GM06990 (cell line): Measurements from ENCODE around the gene LATS1.

Experiments used
- DNase-seq: peaks from one replicate; pipeline ENCODE4 v3.0.0-alpha.2; 2011; ENCODE audit not compliant: insufficient read length; ENCODE audit errors: extremely low read depth
- H3K27me3 ChIP-seq: replicated peaks from 2 replicates; pipeline ENCODE4 v1.6.0; 2011; ENCODE audit warnings: low read length; ENCODE audit not compliant: control insufficient read depth, insufficient read depth
- H3K36me3 ChIP-seq: 2 replicates; pipeline ENCODE4 v1.5.1; 2011; ENCODE audit warnings: low read length; ENCODE audit not compliant: control insufficient read depth, insufficient read depth
- H3K4me3 ChIP-seq: replicated peaks from 2 replicates; pipeline ENCODE4 v1.5.1; 2011; ENCODE audit warnings: low read depth, mild to moderate bottlenecking, control low read depth, low read length
- TF ChIP-seq, protein P1 (sequence below): IDR thresholded peaks from 2 replicates; pipeline ENCODE4 v1.5.1; 2011; ENCODE audit warnings: low read length, control low read depth, mild to moderate bottlenecking, inconsistent platforms; ENCODE audit not compliant: insufficient read depth, poor library complexity, severe bottlenecking

LATS1 gene

DNA sequence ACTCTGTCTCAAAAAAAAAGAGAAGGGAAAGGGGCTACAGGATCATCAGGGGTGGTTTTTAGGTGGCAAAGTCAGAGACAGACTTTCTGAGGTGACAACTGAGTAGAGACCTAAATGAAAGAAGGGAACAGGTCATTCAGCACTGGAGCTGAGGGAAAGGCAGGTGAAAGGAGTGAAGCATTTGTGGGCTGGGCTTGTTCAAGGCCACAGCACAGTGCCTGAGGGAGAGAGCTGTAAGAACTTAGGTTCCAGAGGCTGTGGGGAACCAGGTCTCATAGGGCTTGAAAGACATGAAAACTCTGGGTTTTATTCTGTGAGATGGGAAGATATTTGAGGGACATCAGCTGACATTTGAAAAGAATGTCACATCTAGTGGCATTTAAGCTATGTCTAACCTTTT, 90.2 kb downstream of the LATS1 start:
- Histone ChIP-seq H3K36me3 (peaks cover 1% of the 10 kb centered on the region; the same call in 1 of the 2 replicates), H3K27me3 (no peaks in the 10 kb centered on the region), H3K4me3 (no peak overlapping the region)
- no peak for DNase-seq
- TF ChIP-seq, protein P1, sequence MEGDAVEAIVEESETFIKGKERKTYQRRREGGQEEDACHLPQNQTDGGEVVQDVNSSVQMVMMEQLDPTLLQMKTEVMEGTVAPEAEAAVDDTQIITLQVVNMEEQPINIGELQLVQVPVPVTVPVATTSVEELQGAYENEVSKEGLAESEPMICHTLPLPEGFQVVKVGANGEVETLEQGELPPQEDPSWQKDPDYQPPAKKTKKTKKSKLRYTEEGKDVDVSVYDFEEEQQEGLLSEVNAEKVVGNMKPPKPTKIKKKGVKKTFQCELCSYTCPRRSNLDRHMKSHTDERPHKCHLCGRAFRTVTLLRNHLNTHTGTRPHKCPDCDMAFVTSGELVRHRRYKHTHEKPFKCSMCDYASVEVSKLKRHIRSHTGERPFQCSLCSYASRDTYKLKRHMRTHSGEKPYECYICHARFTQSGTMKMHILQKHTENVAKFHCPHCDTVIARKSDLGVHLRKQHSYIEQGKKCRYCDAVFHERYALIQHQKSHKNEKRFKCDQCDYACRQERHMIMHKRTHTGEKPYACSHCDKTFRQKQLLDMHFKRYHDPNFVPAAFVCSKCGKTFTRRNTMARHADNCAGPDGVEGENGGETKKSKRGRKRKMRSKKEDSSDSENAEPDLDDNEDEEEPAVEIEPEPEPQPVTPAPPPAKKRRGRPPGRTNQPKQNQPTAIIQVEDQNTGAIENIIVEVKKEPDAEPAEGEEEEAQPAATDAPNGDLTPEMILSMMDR: no peak

DNA sequence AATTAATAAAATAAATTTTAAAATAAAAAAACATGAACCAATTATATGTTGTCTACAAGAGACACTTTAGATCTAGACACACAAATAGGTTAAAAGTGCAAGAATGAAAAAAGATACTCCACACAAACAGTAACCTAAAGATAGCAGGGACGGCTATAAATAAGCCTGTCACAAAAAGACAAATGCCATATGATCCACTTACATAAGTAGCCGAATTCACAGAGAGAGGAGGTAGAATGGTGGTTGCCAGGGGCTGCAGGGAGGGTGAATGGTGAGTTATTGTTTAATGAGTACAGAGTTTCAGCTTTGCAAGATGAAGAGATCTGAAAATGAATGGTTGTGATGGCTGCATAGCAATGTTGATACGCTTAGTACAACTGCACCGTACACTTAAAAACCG, 102.1 kb downstream of the LATS1 start:
- no peak for DNase-seq
- H3K27me3 ChIP-seq: no peaks in the 10 kb centered on the region
- H3K4me3 ChIP-seq: no peak overlapping the region
- TF ChIP-seq, protein P1: no peak
- no peaks in the 10 kb centered on the region; the same call in 1 of the 2 replicates for H3K36me3 ChIP-seq

DNA sequence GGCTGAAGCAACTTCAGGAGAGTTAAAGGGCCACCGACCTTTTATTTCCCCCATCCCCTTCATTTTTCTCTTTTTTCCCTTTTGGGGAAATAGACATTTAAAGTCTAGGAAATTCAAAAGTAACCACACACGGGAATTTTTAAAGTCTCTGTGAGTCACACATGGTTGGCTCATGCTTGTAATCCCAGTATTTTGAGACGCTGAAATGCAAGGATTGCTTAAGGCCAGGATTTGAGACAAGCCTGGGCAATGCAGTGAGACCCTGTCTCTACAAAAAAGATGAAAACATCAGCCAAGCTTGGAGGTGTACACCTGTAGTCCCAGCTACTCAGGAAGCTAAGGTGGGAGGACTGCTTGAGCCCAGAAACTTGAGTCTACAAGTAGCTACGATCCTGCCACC, 103.6 kb downstream of the LATS1 start:
- Histone ChIP-seq H3K27me3 (no peaks in the 10 kb centered on the region), H3K36me3 (no peaks in the 10 kb centered on the region; the same call in 1 of the 2 replicates), H3K4me3 (no peak overlapping the region)
- TF ChIP-seq, protein P1: no peak
- DNase-seq: no peak

DNA sequence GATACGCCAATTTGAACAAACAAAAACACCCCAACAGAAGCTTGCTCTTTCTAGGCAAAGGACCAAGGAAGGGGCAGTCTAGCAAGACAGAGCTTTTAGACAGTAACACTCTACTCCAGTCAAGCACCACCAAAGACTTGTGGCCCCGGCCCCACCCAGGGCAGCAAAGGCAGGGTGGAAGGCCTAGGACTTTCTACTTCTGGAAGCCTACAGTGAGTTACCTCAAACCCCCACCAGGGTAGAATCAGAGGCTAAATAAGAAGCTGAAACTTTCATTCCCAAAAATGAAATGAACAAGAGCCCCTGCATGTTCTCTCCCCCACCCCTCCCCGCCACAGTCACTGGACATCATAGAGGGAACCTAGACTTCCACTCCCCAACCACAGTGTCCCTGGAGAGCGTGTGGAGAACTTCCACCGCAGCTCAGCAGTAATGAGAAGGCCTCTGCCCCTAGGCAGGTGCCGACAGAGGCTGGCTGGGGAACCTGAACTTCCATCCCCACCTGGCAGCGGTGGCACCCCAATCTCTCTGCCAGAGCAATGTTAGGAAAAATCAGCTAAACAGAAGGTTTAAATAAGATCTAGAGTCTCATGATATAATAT, 109.4 kb downstream of the LATS1 start:
- Histone ChIP-seq H3K36me3 (peaks cover 2% of the 10 kb centered on the region), H3K4me3 (no peak overlapping the region), H3K27me3 (no peaks in the 10 kb centered on the region)
- TF ChIP-seq, protein P1: no peak
- no peak for DNase-seq
